ENCODE data around the gene GPR42. TPM values are rescaled to one million over a fixed set of nuclear protein-coding genes. Genes with fewer than 3 reads are reported as not detected.

The GPR42 gene
- total and polyA plus RNA-seq, 2 of the 4 experiments (the other 2 are of a cell fraction), result not detected

DNA sequence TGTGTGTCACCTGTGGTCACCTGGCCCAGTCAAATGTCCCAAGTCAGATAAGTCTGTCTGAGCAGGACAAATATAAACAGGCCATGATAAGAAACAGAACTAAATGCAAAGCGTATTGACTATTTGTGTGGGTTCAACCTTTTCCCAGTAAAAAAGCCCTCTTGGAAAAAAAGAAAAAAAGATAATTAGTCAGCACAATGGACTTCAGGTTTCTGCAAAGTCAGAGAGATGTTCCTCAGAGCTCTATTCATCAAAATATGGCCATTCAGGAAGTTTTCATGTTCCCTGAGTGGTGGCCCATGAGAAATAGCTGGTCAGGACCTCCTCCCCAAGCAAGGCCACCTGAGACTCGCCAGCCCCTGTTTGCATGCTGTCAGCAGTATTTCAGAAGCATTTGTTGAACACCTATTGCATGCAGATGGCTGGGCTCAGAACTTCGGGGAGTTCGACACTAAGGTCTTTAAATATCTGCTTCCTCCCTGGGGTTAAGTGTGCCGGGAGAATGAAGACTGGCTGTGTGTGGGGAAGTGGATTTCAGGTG is 9.9 kb upstream of the GPR42 start:
- in situ Hi-C loops (cut with MboI; ENCODE audit: low sequenced_read_pairs) (no loop called here), intact Hi-C loops (cut with micrococcal nuclease) (no loop called here), dilution Hi-C loops (cut with HindIII; ENCODE audit: low sequenced_read_pairs, unreplicated experiment) (no loop called here)
- Histone ChIP-seq H3K14ac (replicated peaks; ENCODE audit: low read depth, low read length) (no peak overlapping the region), H3K4ac (ENCODE audit: low read depth, low read length) (no peak overlapping the region), H2AK9ac (replicated peaks; ENCODE audit: low read depth, low read length, poor library complexity) (no peak overlapping the region), H3K9ac (ENCODE audit: low read depth, low read length) (no peak overlapping the region), H2BK5ac (ENCODE audit: low read depth, low read length, poor library complexity, severe bottlenecking) (no peak overlapping the region), H3K4me1 (ENCODE audit: control insufficient read depth, insufficient read depth, low read length) (no peaks in the 10 kb centered on the region), H3K27ac (ENCODE audit: insufficient read depth, low read length) (no peak overlapping the region), H4K20me1 (ENCODE audit: insufficient read depth, low read length) (no peaks in the 10 kb centered on the region), H3K23ac (ENCODE audit: low read depth, low read length) (no peak overlapping the region), H3K56ac (ENCODE audit: extremely low read depth, insufficient read depth, low read length) (no peak overlapping the region), H4K5ac (ENCODE audit: low read depth, low read length) (no peak overlapping the region), H3K27me3 (ENCODE audit: control insufficient read depth, insufficient read depth, low read length) (peaks cover 8% of the 10 kb centered on the region), H2BK15ac (ENCODE audit: low read depth, low read length) (no peak overlapping the region), H2BK20ac (ENCODE audit: low read depth, low read length) (no peak overlapping the region), H2BK120ac (ENCODE audit: low read depth, low read length) (no peak overlapping the region), H2AK5ac (ENCODE audit: low read depth, low read length) (no peak overlapping the region), H3K9me1 (ENCODE audit: insufficient read depth, low read length) (no peaks in the 10 kb centered on the region), H3K36me3 (ENCODE audit: control insufficient read depth, insufficient read depth, low read length) (no peaks in the 10 kb centered on the region), H3K9me3 (ENCODE audit: control insufficient read depth, insufficient read depth, low read length) (no peaks in the 10 kb centered on the region), H2AFZ (replicated peaks; ENCODE audit: low read length, poor library complexity) (no peak overlapping the region), H4K91ac (ENCODE audit: insufficient read depth, low read depth, low read length) (no peak overlapping the region), H3K18ac (ENCODE audit: low read depth, low read length) (no peak overlapping the region), H4K8ac (ENCODE audit: low read depth in 2 of 2, low read length in 2 of 2) (no peak overlapping the region), H3K79me1 (ENCODE audit: low read depth in 1 of 2, low read length in 2 of 2) (no peaks in the 10 kb centered on the region), H3K4me2 (ENCODE audit: low read depth, low read length) (no peak overlapping the region), H3K4me3 (ENCODE audit: insufficient read depth, low read depth, low read length) (no peak overlapping the region)
- TF ChIP-seq, protein P1, sequence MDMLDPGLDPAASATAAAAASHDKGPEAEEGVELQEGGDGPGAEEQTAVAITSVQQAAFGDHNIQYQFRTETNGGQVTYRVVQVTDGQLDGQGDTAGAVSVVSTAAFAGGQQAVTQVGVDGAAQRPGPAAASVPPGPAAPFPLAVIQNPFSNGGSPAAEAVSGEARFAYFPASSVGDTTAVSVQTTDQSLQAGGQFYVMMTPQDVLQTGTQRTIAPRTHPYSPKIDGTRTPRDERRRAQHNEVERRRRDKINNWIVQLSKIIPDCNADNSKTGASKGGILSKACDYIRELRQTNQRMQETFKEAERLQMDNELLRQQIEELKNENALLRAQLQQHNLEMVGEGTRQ (IDR thresholded peaks at IDR 0.05; ENCODE audit: low read depth, low read length), result no peak
- TF ChIP-seq RAD21 (IDR thresholded peaks at IDR 0.05; ENCODE audit: low read length) (no peak), SMC3 (IDR thresholded peaks at IDR 0.05; ENCODE audit: low read depth, low read length) (no peak)
- ATAC-seq (ENCODE audit: low read depth), result no peak
- no TSS peak for BruUV-seq (replicated peaks)
- no peak for DNase-seq
- ChIA-PET CTCF (no interaction called here), POLR2A (ENCODE audit: unreplicated experiment) (no interaction called here)
- WGBS, 2 experiments (ENCODE audit: extremely low coverage in 2 of 2, insufficient read length in 1 of 2), result 30% methylated on average over 2 of the region's 5 CpGs; no CpG with 5 or more reads in 1 of the 2 experiments
